ENCODE results near the gene ITPK1.

Gene ITPK1

DNA sequence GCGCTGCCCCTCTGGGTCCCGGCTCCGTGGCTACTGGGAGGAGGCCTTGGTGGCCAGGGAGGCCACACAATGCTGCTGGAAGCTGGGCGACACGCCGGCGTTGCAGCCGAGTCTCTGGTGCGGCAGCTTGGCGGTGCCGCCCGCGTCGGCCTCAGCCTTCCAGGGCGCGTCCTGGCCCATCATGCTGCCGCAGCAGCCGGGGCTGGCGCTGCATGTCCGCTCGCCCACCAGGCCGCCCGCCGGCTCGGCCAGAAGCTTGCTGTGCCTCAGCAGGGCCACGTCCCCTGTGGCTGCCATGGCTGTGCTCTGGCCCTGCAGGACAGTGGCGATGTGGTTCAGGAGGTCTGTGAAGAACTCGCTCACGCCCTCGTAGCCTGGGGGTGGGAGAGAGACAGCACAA lies 174.2 kb downstream of the ITPK1 start:
- DNase-seq (ENCODE audit: low read depth in 1 of 2, low spot score in 1 of 2) = no peak

DNA sequence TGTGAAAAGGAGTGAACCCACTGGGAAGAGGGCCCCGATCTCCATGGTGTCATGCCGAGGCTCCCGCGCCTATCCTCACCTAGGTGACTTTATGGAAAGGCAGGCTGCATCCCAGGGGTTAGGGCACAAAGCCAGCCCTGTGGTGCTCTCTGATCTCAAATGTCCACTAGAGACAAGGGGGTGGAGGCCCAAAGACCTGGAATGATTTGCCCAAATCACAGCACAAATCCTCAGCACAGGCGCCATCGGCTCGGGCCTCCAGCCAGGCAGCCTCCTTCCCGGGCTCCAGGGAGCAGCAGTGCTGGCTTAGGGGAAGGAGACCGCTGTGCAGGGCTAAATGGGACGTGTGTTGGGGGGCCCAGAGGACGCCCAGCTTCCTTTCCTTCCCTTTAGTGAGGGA lies 175.2 kb downstream of the ITPK1 start:
- DNase-seq (ENCODE audit: low read depth in 1 of 2, low spot score in 1 of 2) = no peak

DNA sequence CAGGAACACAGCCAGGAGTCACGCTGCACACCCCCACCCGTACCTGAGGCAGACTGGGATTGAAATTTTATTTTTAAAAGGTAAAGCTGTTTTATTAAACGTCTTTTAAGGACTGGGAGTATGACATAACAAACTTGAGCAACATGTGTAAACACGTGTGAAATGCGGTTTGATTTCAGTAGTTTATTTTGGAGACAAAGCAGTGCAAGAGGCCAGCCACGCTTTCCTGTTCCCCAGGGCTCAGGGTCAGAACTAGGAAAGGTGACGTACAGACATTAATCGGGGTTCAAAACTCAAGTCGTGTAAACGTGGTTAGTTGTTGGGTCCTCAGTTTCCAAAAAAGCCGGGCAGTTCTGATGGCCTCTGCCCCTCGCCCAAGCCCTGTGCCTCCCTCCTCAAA lies 176.0 kb downstream of the ITPK1 start:
- DNase-seq (ENCODE audit: low read depth in 1 of 2, low spot score in 1 of 2) = no peak

DNA sequence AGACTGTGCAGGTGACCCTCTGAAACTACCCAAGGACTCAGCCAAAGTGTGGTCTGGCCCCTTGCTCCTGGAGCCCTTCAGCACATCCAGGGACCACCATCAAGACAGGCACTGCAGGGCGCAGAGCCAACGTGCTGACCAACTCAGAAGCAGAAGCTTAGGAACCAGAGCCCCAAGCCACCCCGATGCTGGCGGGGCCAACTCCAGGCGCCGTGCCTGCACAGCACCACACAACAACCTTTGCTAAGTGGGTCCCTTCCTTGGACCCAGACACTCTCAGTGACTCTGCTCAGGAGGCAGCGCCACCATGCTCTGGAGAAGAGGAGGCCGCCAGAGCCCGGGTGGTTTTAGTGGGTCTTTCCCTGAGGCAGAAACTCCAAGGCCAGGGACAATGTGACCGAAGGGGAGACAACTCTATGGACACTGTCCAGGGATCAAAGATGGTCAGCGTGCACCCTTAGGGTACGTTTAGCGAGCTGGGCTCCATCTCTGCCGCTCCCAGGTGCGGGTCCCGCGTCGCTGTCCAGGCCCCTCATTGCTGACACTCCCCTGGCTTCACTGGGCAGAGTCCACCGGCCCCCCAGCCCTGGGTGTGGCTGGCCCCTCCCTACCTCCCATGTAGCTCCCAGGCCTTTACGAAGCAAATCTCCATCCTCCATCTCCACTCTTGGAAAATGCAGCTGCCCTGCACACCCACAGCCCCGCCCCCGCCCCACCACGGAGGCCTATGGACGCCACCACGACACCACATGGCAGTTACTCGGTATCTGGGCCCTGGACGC lies 176.6 kb downstream of the ITPK1 start:
- DNase-seq (ENCODE audit: low read depth in 1 of 2, low spot score in 1 of 2) = no peak

DNA sequence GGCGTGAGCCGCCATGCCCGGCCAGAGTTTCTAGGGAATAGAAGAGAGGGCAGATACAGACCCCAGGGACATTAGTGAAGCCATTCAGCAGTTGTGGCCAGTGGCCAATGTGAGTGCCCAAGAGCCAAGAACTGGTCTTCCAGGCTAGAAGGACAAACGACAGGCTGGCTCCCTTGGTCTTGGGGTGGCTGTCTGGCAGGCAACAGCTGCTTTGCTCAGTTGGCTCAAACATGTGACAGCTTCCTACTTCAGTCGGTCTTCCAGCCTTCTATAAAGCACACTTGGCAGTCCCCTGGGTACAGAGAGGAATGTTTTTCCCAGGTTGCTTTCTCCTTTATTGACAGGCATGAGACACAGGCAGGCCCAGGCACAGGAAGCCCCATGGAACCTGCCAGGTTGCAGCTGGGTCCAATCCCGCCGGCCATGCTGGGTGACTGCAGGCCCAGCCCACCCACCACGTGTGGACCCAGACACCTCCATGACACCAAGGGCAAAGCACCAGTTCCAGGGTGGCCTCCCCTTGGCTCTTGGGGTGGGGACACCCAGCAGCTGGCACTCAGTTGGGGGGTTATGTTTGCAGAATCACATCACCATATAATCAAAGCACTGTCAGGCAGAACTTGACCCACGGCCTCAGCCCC lies 177.4 kb downstream of the ITPK1 start:
- DNase-seq (ENCODE audit: low read depth in 1 of 2, low spot score in 1 of 2) = no peak

DNA sequence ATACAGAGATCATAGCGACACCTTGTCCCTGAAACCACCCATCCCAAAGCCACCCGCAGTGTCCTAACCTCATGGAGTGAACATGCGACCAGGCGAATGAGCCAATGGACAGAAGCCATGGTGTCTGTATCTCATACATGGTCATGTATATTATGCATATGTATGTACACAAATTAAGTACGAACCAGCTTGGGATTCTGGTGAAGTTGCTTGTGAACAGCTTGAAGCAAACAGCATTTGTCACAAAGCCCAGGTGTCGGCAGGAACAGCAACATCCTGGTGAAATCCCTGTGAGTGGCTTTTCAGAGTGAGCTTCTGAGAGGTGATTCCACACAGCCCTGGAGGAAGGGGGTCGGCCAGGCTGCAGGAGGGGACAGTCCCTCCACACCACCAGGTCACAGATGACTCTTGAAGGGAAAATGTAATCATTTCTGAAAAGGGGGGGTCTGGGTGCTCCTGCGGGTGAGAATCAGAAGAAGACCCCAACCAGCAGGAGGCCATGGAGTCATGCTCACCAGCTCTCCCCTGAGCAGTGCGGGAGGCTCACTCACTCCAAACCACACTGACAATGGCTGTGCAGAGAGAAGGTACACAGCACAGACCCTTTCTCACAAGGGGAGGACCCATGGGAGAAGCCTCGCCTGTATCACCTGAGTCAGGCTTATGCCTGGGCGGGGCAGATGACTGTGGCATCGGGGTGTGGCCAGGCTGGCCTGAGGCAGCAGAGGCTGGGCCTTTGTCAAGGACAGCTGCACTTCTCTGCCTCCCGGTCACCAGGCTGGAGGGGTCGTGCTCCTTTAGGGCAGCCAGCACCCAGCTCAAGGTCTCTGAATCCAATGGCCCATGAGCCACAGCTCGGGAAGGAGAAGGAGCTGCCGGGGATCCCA lies 178.4 kb downstream of the ITPK1 start:
- no peak for DNase-seq (ENCODE audit: low read depth in 1 of 2, low spot score in 1 of 2)

DNA sequence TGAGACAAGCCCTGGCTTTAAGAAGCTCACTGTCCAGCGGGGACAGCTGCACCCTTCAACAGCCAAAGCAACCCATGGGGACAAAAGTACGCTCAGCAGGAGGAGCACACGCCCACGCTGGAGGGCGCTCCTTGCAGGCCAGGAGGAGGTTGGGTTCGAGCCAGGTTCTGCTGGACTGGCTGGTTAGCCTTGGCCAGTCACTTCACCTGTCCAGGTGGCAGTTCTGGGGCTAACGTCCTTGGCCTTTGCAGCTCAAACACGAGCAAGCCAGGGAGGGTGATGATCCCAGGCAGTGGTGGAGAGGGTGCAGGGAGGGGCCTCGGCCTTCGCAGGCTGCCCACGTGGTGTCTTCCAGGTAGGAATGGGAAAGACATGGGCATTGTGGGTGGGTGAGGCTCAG lies 179.6 kb downstream of the ITPK1 start:
- DNase-seq (ENCODE audit: low read depth in 1 of 2, low spot score in 1 of 2) = no peak

DNA sequence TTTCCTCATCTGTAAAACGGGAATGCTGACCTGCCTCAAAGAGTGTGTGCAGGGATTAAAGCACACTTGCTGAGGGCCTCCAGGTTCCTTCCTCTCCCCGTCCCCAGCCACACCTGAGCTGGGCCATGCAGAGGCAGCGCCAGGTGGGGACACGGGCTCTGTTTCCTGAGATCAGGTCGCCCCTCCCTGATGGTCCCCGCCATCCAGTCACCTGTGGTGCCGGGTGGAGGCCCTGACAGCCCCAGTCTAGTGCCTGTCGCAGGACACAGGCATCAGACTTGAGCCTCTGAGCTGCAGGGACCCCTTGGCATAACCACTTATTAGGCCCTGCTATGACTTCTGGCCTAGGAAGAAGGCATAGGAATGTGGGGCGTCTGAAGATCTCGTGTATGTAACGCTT lies 180.3 kb downstream of the ITPK1 start:
- no peak for DNase-seq (ENCODE audit: low read depth in 1 of 2, low spot score in 1 of 2)

DNA sequence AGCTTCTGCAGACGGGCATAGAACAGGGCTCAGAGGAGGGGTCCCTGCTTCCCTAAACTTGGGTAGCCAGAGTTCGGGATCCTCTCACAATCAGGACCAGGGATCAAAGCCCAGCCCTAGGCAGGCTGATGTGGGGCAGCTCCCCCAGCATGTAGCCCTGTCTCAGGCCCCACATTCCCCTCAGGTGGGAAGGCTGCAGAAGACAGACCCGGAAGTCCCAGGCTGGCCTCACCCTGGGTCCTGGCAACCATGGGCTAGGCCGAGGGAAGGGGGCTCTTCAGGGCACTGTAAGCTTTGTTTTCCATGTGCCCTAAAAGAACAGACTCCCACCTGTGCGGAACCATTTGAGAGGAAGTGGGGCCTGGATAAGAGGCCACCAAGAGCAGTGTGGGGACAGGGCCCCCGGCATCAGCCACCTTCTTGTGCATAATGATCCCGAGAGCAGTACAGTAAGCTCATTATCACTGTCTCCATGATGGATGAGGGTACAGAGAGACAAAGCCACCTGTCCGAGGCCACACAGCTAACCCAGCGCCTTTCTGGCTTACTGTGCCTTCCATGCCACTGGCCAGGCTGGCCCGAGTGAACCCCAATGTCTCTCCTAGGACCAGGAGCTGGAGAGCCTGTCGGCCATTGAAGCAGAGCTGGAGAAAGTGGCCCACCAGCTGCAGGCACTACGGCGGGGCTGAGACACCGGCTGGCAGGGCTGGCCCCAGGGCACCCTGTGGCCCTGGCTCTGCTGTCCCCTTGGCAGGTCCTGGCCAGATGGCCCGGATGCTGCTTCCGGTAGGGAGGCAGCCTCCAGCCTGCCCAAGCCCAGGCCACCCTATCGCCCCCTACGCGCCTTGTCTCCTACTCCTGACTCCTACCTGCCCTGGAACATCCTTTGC lies 181.3 kb downstream of the ITPK1 start:
- no peak for DNase-seq (ENCODE audit: low read depth in 1 of 2, low spot score in 1 of 2)

DNA sequence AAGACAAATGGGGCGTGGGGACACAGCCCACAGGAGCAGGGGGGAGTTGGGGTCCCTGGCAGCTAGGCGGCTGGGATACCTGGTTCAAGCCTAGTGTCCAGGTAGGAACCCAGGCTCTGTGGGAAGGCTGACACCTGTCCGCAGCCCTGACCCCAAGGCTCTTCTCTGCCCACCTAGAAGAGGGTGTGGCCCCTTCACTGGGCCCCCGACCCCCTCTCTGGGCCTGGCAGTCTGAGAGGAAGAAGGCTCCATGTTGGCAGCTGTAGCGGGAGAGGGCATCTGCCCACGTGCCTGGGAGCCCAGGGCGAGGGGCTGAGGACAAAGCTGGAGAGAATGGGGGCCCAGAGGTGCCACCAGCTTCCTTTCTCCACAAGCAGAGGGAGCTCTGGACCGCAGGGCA lies 182.2 kb downstream of the ITPK1 start:
- no peak for DNase-seq (ENCODE audit: low read depth in 1 of 2, low spot score in 1 of 2)

DNA sequence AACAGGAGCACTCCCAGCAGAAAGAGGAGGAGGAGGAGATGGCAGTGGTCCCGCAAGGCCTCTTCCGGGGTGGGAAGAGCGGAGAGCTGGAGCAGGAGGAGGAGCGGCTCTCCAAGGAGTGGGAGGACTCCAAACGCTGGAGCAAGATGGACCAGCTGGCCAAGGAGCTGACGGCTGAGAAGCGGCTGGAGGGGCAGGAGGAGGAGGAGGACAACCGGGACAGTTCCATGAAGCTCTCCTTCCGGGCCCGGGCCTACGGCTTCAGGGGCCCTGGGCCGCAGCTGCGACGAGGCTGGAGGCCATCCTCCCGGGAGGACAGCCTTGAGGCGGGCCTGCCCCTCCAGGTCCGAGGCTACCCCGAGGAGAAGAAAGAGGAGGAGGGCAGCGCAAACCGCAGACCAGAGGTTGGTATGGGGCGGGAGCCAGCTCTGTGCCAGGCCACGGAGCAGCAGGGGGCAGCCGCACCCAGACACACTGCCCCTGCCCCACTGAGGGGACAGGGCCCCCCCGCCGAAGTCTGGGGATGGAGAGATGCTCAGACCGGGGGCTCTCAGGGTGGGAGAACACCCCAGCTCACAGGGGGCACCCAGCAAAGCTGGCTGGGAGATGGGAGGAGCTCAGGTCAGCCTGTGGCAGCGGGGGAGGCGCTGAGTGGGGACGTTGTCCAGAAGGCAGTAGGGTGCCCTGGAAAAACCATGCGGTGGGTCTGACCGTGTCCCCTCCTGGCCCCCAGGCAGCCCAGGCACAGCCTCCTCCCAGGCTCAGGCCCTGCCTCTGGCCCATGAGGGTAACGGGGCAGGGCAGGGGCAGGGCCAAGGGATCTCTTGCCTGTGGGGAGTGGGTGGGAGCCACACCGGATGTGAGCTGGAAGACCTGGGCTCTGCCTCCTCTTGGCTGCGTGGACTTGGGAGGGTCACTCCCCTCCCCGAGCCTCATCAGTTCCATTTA lies 183.0 kb downstream of the ITPK1 start:
- DNase-seq (ENCODE audit: low read depth in 1 of 2, low spot score in 1 of 2) = no peak

DNA sequence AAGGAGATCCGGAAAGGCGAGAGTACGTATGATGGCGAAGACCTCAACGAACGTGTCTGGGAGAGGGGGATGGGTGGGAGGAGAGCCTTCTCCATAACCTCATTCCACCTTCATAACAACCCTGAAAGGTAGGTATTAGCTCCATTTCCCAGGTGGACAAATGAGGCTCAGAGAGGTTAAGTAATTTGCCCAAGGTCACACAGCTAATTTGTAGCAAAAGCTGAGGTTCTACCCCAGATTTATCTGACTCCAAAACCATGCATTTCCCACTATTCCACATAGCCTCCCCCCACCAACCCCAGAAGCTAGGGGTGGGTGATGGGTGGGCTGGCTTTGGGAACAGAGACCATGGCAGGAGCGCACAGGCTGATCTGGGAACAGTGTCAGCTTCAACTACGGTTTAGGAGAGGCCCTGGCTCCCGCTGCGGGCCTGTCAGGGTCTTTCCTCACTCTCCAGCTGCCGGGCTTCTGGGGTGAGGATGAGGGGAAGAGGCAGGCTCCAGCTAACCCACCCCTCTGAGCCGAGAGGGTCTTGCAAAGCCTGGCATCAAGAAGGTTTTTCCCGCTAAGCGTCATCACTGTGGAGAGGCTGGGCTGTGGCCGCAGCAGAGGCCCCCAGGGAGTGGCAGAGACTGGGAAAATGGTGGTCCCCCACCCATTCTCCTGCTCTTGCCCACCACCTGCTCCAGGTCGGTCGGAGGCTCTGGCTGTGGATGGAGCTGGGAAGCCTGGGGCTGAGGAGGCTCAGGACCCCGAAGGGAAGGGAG lies 183.9 kb downstream of the ITPK1 start:
- no peak for DNase-seq (ENCODE audit: low read depth in 1 of 2, low spot score in 1 of 2)

DNA sequence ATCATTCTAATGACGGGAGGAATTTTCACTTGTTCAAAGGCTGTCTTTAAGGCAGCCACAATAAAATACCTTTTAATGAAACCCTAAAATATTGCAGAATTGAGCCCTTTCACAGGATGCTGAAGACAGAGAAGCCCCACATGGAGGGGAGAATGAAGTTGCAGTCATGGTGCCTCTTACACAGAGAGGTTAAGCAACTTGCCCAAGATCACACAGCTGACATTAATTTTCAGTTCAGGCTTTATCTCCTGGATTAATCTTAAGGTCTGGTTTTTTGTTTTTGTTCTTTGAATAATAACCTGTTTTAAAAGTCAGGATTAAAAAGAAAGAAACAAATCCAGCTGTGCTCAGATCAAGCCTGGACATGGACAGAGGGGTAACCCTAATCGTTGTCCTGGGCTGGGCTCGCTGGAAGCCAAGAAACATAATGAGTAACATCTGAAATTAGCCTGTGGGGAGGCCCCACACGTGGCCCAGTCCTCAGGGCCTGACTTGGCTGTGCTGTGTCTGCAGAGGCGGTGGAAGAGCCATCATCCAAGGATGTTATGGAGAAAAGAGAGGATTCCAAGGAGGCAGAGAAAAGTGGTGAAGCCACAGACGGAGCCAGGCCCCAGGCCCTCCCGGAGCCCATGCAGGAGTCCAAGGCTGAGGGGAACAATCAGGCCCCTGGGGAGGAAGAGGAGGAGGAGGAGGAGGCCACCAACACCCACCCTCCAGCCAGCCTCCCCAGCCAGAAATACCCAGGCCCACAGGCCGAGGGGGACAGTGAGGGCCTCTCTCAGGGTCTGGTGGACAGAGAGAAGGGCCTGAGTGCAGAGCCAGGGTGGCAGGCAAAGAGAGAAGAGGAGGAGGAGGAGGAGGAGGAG lies 184.8 kb downstream of the ITPK1 start:
- no peak for DNase-seq (ENCODE audit: low read depth in 1 of 2, low spot score in 1 of 2)

DNA sequence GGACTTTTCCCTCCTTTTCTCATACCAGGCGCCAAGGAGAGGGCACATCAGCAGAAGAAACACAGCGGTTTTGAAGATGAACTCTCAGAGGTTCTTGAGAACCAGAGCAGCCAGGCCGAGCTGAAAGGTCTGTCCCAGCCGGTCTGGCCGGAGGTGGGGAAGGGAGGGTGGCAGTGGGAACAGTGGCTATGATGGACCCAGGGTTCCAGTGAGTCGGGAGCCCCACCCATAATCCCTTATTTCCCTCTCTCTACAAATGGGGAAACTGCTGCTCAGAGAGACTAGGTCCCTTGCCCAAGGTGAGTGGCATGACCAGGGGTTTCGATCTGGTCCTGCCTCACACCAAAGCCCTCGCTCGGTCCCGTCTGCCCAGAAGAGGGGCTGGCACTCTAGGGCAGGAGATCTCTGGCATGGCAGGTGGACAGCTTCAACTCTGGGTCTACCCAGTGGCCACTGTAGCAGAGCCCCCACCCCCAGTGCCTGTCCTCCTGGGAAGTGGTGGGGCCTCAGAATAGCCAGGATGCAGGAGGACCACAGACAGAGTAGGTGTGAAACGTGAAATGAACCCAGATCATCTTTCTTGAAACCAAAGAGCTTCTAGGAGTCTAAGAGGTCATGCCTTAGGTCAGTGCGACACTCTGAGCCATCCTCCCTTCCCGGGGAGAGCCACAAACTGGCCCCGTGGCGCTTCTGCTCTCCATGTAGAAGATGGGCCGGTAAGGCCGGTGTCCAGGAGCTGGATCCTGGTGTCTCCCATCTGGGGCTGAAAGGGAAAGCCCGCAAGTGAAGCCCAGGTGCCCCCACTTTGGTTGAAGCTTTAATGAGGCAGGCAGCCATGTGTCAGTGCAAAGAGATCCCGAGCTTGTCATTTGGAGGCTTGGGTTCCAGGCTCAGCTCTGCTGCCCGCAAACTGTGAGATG lies 185.8 kb downstream of the ITPK1 start:
- DNase-seq (ENCODE audit: low read depth in 1 of 2, low spot score in 1 of 2) = no peak

DNA sequence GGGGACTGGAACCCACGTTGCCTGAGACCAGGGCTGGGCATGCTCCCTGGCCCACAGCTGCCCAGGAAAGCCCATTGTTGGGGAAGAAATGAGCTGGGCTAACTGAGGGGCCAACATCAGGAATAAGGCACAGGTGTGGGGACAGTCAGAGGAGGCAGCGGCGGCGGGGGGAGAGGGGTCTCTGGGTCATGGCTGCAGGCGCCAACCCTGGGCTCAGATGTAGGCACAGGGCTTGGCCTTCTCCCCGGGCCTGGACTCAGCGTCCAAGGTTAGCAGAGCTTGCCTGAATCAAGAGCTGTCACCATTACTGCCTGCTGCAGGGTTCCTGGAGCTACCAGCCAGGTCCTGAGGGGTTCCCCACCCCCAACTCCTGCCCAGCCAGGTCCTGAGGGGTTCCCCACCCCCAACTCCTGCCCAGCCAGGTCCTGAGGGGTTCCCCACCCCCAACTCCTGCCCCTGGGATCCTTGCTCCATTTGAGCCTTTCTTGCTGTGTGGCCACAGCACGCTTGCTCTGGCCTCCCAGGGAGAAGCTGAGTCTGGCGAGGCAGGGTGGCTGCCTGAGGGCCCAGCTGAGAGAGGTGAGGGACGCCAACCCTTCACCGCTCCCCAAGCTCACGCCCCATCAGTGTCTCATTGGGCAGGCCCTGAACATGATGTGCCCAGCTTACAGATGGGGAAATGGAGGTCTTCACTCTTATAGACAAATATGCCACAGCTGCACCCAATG lies 186.6 kb downstream of the ITPK1 start:
- no peak for DNase-seq (ENCODE audit: low read depth in 1 of 2, low spot score in 1 of 2)

DNA sequence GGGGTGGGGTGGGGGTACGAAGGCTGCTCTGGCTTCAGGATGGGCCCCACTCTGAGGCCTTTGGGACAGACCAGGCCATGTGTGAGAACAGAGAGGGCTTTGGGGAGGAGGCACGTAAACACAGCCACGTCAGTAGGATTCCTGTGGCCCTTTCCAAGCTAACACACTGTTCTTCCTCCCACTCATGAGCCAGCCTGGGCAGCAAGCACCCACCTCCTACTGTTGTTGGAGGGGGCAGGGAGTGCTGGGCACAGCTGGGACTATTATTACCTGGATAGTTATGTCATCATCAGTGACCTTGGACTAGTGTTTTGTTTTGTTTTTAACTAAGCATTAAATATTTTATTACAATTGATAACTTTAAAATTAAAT lies 187.5 kb downstream of the ITPK1 start:
- DNase-seq (ENCODE audit: low read depth in 1 of 2, low spot score in 1 of 2) = no peak

All from activated CD4-positive, alpha-beta T cell treated with anti-CD3 and anti-CD28 coated beads, Interleukin-2, amount 50 U/mL, for 24 hours (primary cell).